ENCODE results near the gene SHISAL1. TPM values are rescaled to one million over a fixed set of nuclear protein-coding genes. Genes with fewer than 3 reads are reported as not detected.

The SHISAL1 gene
- total RNA-seq, 1 experiment from 2014 or later: 2.9 TPM

- no CpG with 5 or more reads among the region's 9 CpGs for WGBS (ENCODE audit: extremely low coverage, insufficient read length, low lambda C conversion rate)
- TF ChIP-seq CTCF (conservative IDR thresholded peaks at IDR 0.05): no peak
- no peak overlapping the region for H4K5ac ChIP-seq (ENCODE audit: insufficient read length, low read depth, low read length)
- no peak overlapping the region for H3K4me2 ChIP-seq (ENCODE audit: insufficient read depth, insufficient read length, low read length)
- H3K18ac ChIP-seq (ENCODE audit: insufficient read length, low read depth, low read length): no peak overlapping the region
- no peaks in the 10 kb centered on the region for H3K23me2 ChIP-seq (ENCODE audit: insufficient read length, low read depth, low read length, poor library complexity, severe bottlenecking)
- no peak overlapping the region for H4K91ac ChIP-seq (ENCODE audit: insufficient read length, low read depth, low read length)
- H3K23ac ChIP-seq (ENCODE audit: insufficient read length, low read depth, low read length): no peak overlapping the region
- H2BK120ac ChIP-seq (ENCODE audit: low read depth, low read length, poor library complexity, severe bottlenecking): no peak overlapping the region
- Mint-ChIP-seq H3K4me1 (peaks cover 4 to 7% of the 10 kb centered on the region in 2 experiments; a peak in 3 of 4 replicates), H3K27me3 (ENCODE audit: low read depth) (peaks cover 3% of the 10 kb centered on the region), H3K4me3 (no peak overlapping the region), H3K27ac (no peak overlapping the region), H3K9me3 (no peaks in the 10 kb centered on the region; a peak in 1 of 5 replicates), H3K36me3 (ENCODE audit: insufficient read depth in 1 of 3, low read depth in 3 of 3) (no peaks in the 10 kb centered on the region)
- H2BK5ac ChIP-seq (ENCODE audit: insufficient read length, low read length): no peak overlapping the region
- H3K79me1 ChIP-seq (ENCODE audit: insufficient read depth, low read depth, low read length, poor library complexity, severe bottlenecking): no peaks in the 10 kb centered on the region
- H2BK20ac ChIP-seq (ENCODE audit: low read depth, low read length, poor library complexity, severe bottlenecking): no peak overlapping the region
- no peak overlapping the region for H3K14ac ChIP-seq (ENCODE audit: insufficient read depth, low read length)
- no peak overlapping the region for H2AFZ ChIP-seq (ENCODE audit: low read length)
- no peak overlapping the region for H4K8ac ChIP-seq (replicated peaks; ENCODE audit: insufficient read length, low read depth, low read length)
- no peak overlapping the region for H3T11ph ChIP-seq (ENCODE audit: low read length)
- H3K79me2 ChIP-seq (ENCODE audit: insufficient read depth, low read length): no peaks in the 10 kb centered on the region
- no peak overlapping the region for H3K4ac ChIP-seq (ENCODE audit: low read depth, low read length)
- no peak for DNase-seq
- no peak overlapping the region for H3K27ac ChIP-seq (ENCODE audit: insufficient read length, low read depth, low read length)
- H2BK12ac ChIP-seq (ENCODE audit: insufficient read length, low read depth, low read length): no peak overlapping the region
- no peak overlapping the region for H2BK15ac ChIP-seq (ENCODE audit: low read depth, low read length)
- no peak overlapping the region for H3K56ac ChIP-seq (ENCODE audit: insufficient read length, low read depth, low read length)
- no peak overlapping the region for H3K9ac ChIP-seq (ENCODE audit: extremely low read depth, insufficient read length, low read length)
- H2AK5ac ChIP-seq (ENCODE audit: insufficient read length, low read length): no peak overlapping the region
- H3K9me3 ChIP-seq (ENCODE audit: control insufficient read depth, low read depth, low read length): no peaks in the 10 kb centered on the region
- no peaks in the 10 kb centered on the region for H4K20me1 ChIP-seq (ENCODE audit: control insufficient read depth, insufficient read depth, insufficient read length)
- no peaks in the 10 kb centered on the region for H3K27me3 ChIP-seq (ENCODE audit: insufficient read depth, low read length)
- H3K4me1 ChIP-seq (ENCODE audit: insufficient read depth, low read length): no peaks in the 10 kb centered on the region
Observed at GRCh38 chr22:44318751-44319150, 6.0 kb upstream of the SHISAL1 start.
